Neural cell (in vitro differentiated cells): ENCODE results near the gene IL22. TPM values are rescaled to one million over a fixed set of nuclear protein-coding genes. Genes with fewer than 3 reads are reported as not detected.
"Not testable (repeated sequence)": the region's sequence is repeated elsewhere in the genome, so short reads cannot be mapped to it uniquely, and the experiment has no call there.

ENCODE experiments used
- H2AFZ ChIP-seq: fragments of 200-600, 300-800 bp; sonication (generic), shearing (Covaris generic); 2 replicates; pipeline ENCODE4 v1.6.0; 2014; ENCODE audit warnings: low read depth, mild to moderate bottlenecking, antibody characterized with exemption, low read length, moderate library complexity
- H3F3A ChIP-seq: fragments of 200-600 bp; shearing (Covaris generic); 2 replicates; pipeline ENCODE4 v1.6.1; 2016; ENCODE audit warnings: mild to moderate bottlenecking, moderate library complexity, mixed read lengths, antibody characterized with exemption, low read length; ENCODE audit not compliant: insufficient read depth, poor library complexity, severe bottlenecking
- H3K27ac ChIP-seq: fragments of 200-600, 300-800 bp; sonication (generic), shearing (Covaris generic); 2 replicates; pipeline ENCODE4 v1.5.1; 2014; ENCODE audit warnings: mild to moderate bottlenecking, low read length, moderate library complexity
- H3K27me3 ChIP-seq: fragments of 300-800, 200-600 bp; sonication (generic), shearing (Covaris generic); 2 replicates; pipeline ENCODE4 v1.6.0; 2014; ENCODE audit warnings: mild to moderate bottlenecking, low read depth, low read length, moderate library complexity; ENCODE audit not compliant: insufficient read depth
- H3K36me3 ChIP-seq: fragments of 300-800, 200-600 bp; sonication (generic), shearing (Covaris generic); 2 replicates; pipeline ENCODE4 v1.5.1; 2014; ENCODE audit warnings: mild to moderate bottlenecking, antibody characterized with exemption, low read length, moderate library complexity; ENCODE audit not compliant: insufficient read depth
- H3K4me2 ChIP-seq: fragments of 300-800, 200-600 bp; sonication (generic), shearing (Covaris generic); 2 replicates; pipeline ENCODE4 v1.6.0; 2014; ENCODE audit warnings: mild to moderate bottlenecking, low read length
- H3K4me3 ChIP-seq: fragments of 300-800, 200-600 bp; sonication (generic), shearing (Covaris generic); 2 replicates; pipeline ENCODE4 v1.5.1; 2014; ENCODE audit warnings: mild to moderate bottlenecking, low read length, moderate library complexity
- H3K79me2 ChIP-seq: fragments of 200-600 bp; shearing (Covaris generic); replicated peaks from 2 replicates; pipeline ENCODE4 v1.6.0; 2014; ENCODE audit warnings: mild to moderate bottlenecking, low read length, moderate library complexity; ENCODE audit not compliant: insufficient read depth
- H3K9ac ChIP-seq: fragments of 300-800, 200-600 bp; sonication (generic), shearing (Covaris generic); 2 replicates; pipeline ENCODE4 v1.6.1; 2016; ENCODE audit warnings: mild to moderate bottlenecking, low read length, mixed read lengths
- H3K9me2 ChIP-seq: fragments of 200-600 bp; shearing (Covaris generic); 2 replicates; pipeline ENCODE4 v1.6.1; 2016; ENCODE audit warnings: mild to moderate bottlenecking, low read length, mixed read lengths; ENCODE audit not compliant: insufficient read depth
- H3K9me3 ChIP-seq: fragments of 200-600, 300-800 bp; sonication (generic), shearing (Covaris generic); 2 replicates; pipeline ENCODE4 v1.6.1; 2016; ENCODE audit warnings: mild to moderate bottlenecking, mixed run types, low read length, moderate library complexity, mixed read lengths
- H4K20me1 ChIP-seq: fragments of 200-600 bp; shearing (Covaris generic); 2 replicates; pipeline ENCODE4 v1.6.1; 2016; ENCODE audit warnings: mild to moderate bottlenecking, mixed run types; ENCODE audit not compliant: insufficient read depth
- EP300 ChIP-seq: fragments of 450-650 bp; conservative IDR thresholded peaks from 2 replicates; pipeline ENCODE4 v1.6.1; 2014; ENCODE audit warnings: antibody characterized with exemption, mild to moderate bottlenecking, moderate library complexity; ENCODE audit not compliant: poor library complexity, severe bottlenecking
- EZH2 ChIP-seq: fragments of 200-600, 300-800 bp; shearing (Covaris generic), sonication (generic); IDR thresholded peaks from 2 replicates; pipeline ENCODE4 v1.6.1; 2014; ENCODE audit warnings: antibody characterized with exemption, low read length, borderline replicate concordance, mild to moderate bottlenecking; ENCODE audit not compliant: insufficient read depth, poor library complexity, severe bottlenecking
- MXI1 ChIP-seq: fragments of 450-650 bp; conservative IDR thresholded peaks from 2 replicates; pipeline ENCODE4 v1.6.1; 2014; ENCODE audit warnings: antibody characterized with exemption, mild to moderate bottlenecking; ENCODE audit not compliant: poor library complexity, severe bottlenecking
- POLR2AphosphoS5 ChIP-seq: IDR thresholded peaks from 2 replicates; pipeline ENCODE4 v1.6.1; 2012
- RAD21 ChIP-seq: fragments of 450-650 bp; conservative IDR thresholded peaks from 2 replicates; pipeline ENCODE4 v1.6.1; 2014; ENCODE audit warnings: antibody characterized with exemption, mild to moderate bottlenecking, moderate library complexity
- REST ChIP-seq: IDR thresholded peaks from 2 replicates; pipeline ENCODE4 v1.6.1; 2012; ENCODE audit warnings: borderline replicate concordance
- SMC3 ChIP-seq: fragments of 450-650 bp; conservative IDR thresholded peaks from 2 replicates; pipeline ENCODE4 v1.6.1; 2014; ENCODE audit warnings: antibody characterized with exemption, mild to moderate bottlenecking, moderate library complexity; ENCODE audit not compliant: poor library complexity
- TAF1 ChIP-seq: IDR thresholded peaks from 2 replicates; pipeline ENCODE4 v1.6.1; 2012; ENCODE audit warnings: low read depth
- polyA plus RNA-seq: library from polyadenylated mRNA; depleted of rRNA; stranded (reverse); fragments of >200 nt; gene quantifications from 2 replicates; pipeline ENCODE4 v1.2.3, GENCODE V29; 2014
- TF ChIP-seq, protein P1 (sequence below): fragments of 450-650 bp; IDR thresholded peaks from 2 replicates; pipeline ENCODE4 v1.5.1; 2014; ENCODE audit warnings: antibody characterized with exemption, mild to moderate bottlenecking, moderate library complexity; ENCODE audit not compliant: poor library complexity, severe bottlenecking

The IL22 gene
- polyA plus RNA-seq, 1 donor from 2014 or later = not detected

DNA sequence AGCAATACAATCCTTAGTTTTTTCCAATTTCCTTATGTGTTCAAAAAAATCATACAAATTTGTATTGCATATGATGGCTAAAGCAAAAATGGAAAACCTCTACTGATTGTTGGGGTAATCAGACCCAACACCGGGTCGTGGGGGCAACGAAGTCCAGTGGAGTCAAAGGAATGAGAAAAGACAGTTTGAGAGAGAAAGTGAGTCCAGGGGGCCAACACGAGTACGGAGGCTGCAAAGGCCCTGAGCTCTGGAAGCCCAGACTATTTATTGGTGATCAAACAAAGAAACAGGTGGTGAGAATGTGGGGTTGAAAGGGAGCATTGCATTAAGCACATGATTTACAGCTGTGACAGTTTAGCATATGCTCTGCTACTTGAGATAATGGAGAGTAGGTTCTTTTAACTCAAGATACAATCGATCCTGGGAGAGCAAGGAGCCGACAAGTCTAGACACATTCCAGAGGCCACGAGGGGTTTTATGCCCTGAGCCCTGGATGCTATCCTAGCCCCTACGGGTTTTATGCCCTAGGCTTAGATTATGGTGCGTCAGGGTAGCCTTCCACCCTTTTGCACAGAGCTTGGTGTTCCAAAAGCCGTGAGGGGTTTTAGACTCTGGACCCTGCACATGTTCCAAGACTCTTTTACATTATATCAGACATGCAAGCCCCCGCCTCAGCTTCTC lies 44.2 kb downstream of the IL22 start:
- not testable (repeated sequence) for H3K27ac ChIP-seq, H3K27me3 ChIP-seq, H3K4me3 ChIP-seq, H3K4me2 ChIP-seq, H3K9me2 ChIP-seq, H3K9me3 ChIP-seq, H3K79me2 ChIP-seq, H3K36me3 ChIP-seq, H3K9ac ChIP-seq, H4K20me1 ChIP-seq, H2AFZ ChIP-seq, H3F3A ChIP-seq

- no peak overlapping the region for H3K9ac ChIP-seq
- no peak for TF ChIP-seq REST
- TF ChIP-seq TAF1 = no peak
- no peak for TF ChIP-seq POLR2AphosphoS5
Observed at GRCh38 chr12:68207276-68207675, 46.1 kb downstream of the IL22 start.

GRCh38 chr12:68206446-68206845 lies 47.0 kb downstream of the IL22 start:
- no peaks in the 10 kb centered on the region for H3K9me2 ChIP-seq
- H3F3A ChIP-seq = no peaks in the 10 kb centered on the region
- H2AFZ ChIP-seq = no peak overlapping the region
- no peaks in the 10 kb centered on the region for H3K36me3 ChIP-seq
- H3K9ac ChIP-seq = no peak overlapping the region
- H3K4me3 ChIP-seq = no peak overlapping the region
- H3K79me2 ChIP-seq = no peaks in the 10 kb centered on the region
- H3K4me2 ChIP-seq = no peak overlapping the region
- H3K27ac ChIP-seq = no peak overlapping the region
- no peaks in the 10 kb centered on the region for H3K27me3 ChIP-seq
- no peaks in the 10 kb centered on the region for H4K20me1 ChIP-seq
- H3K9me3 ChIP-seq = no peaks in the 10 kb centered on the region
- TF ChIP-seq RAD21 = no peak
- TF ChIP-seq, protein P1, sequence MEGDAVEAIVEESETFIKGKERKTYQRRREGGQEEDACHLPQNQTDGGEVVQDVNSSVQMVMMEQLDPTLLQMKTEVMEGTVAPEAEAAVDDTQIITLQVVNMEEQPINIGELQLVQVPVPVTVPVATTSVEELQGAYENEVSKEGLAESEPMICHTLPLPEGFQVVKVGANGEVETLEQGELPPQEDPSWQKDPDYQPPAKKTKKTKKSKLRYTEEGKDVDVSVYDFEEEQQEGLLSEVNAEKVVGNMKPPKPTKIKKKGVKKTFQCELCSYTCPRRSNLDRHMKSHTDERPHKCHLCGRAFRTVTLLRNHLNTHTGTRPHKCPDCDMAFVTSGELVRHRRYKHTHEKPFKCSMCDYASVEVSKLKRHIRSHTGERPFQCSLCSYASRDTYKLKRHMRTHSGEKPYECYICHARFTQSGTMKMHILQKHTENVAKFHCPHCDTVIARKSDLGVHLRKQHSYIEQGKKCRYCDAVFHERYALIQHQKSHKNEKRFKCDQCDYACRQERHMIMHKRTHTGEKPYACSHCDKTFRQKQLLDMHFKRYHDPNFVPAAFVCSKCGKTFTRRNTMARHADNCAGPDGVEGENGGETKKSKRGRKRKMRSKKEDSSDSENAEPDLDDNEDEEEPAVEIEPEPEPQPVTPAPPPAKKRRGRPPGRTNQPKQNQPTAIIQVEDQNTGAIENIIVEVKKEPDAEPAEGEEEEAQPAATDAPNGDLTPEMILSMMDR = no peak
- TF ChIP-seq MXI1 = no peak
- TF ChIP-seq SMC3 = no peak
- no peak for TF ChIP-seq TAF1
- no peak for TF ChIP-seq EP300
- TF ChIP-seq POLR2AphosphoS5 = no peak
- no peak for TF ChIP-seq EZH2
- no peak for TF ChIP-seq REST

More at GRCh38 chr12:68207276-68207675, 46.1 kb downstream of the IL22 start:
- no peak overlapping the region for H2AFZ ChIP-seq
- H3F3A ChIP-seq = no peaks in the 10 kb centered on the region
- no peak overlapping the region for H3K4me2 ChIP-seq
- no peaks in the 10 kb centered on the region for H4K20me1 ChIP-seq
- no peaks in the 10 kb centered on the region for H3K9me3 ChIP-seq
- H3K27ac ChIP-seq = no peak overlapping the region
- H3K79me2 ChIP-seq = no peaks in the 10 kb centered on the region
- no peaks in the 10 kb centered on the region for H3K27me3 ChIP-seq
- H3K36me3 ChIP-seq = no peaks in the 10 kb centered on the region
- no peak overlapping the region for H3K4me3 ChIP-seq
- no peaks in the 10 kb centered on the region for H3K9me2 ChIP-seq
